Renal cortex interstitium (tissue), 3 donors: ENCODE results near the gene SHISA5. TPM values are rescaled to one million over a fixed set of nuclear protein-coding genes. Genes with fewer than 3 reads are reported as not detected.

Experiments
- polyA plus RNA-seq, 3 donors: library from polyadenylated mRNA; unstranded; fragments of 120-200 nt; gene quantifications; one replicate each; pipeline ENCODE4 v1.2.1, GENCODE V29; 2013; ENCODE audit not compliant: insufficient read length in 3 of 3

SHISA5 gene
- polyA plus RNA-seq, 3 donors = 93.2 to 120 (median 101) TPM

Other genes starting within 250 kb of the SHISA5 start
- gene NME6, start 202.8 kb downstream of the SHISA5 start, polyA plus RNA-seq = 10 to 100 TPM; 27.8 to 33.3 (median 29.7) TPM
- under 1 TPM in 2 of 3 donors, not detected in 1; 0.24 to 0.61 TPM for gene SPINK8, start 170.5 kb downstream of the SHISA5 start, polyA plus RNA-seq
- under 1 TPM; 0.50 to 0.77 (median 0.65) TPM for gene FBXW12, start 132.0 kb downstream of the SHISA5 start, polyA plus RNA-seq
- gene PLXNB1, start 74.1 kb downstream of the SHISA5 start, polyA plus RNA-seq = 100 to 1,000 TPM; 190 to 238 (median 200) TPM
- 10 to 100 TPM; 25.5 to 28.8 (median 26.2) TPM for gene CCDC51, start 64.1 kb downstream of the SHISA5 start, polyA plus RNA-seq
- gene TMA7, start 63.9 kb downstream of the SHISA5 start, polyA plus RNA-seq = 100 to 1,000 TPM; 264 to 326 (median 318) TPM
- gene ATRIP, start 57.4 kb downstream of the SHISA5 start, polyA plus RNA-seq = 10 to 100 TPM; 12.7 to 14.9 (median 13.1) TPM
- gene PFKFB4, start 52.6 kb upstream of the SHISA5 start, polyA plus RNA-seq = 10 to 100 TPM in 1 of 3 donors, 1 to 10 TPM in 2; 4.0 to 12.8 (median 5.2) TPM
- gene UCN2, start 59.6 kb upstream of the SHISA5 start, polyA plus RNA-seq = under 1 TPM; 0.26 to 0.41 (median 0.30) TPM
- 10 to 100 TPM; 15.5 to 31.0 (median 30.0) TPM for gene COL7A1, start 91.2 kb upstream of the SHISA5 start, polyA plus RNA-seq
- gene UQCRC1, start 105.5 kb upstream of the SHISA5 start, polyA plus RNA-seq = 100 to 1,000 TPM; 268 to 311 (median 285) TPM
- gene TMEM89, start 117.6 kb upstream of the SHISA5 start, polyA plus RNA-seq = under 1 TPM in 1 of 3 donors, not detected in 2; 0.30 TPM
- gene SLC26A6, start 131.3 kb upstream of the SHISA5 start, polyA plus RNA-seq = 10 to 100 TPM; 26.8 to 33.9 (median 29.0) TPM
- gene CELSR3, start 158.7 kb upstream of the SHISA5 start, polyA plus RNA-seq = 1 to 10 TPM; 1.2 to 1.3 (median 1.2) TPM
- 10 to 100 TPM; 15.1 to 23.4 (median 20.0) TPM for gene NCKIPSD, start 181.7 kb upstream of the SHISA5 start, polyA plus RNA-seq
- 100 to 1,000 TPM; 201 to 262 (median 238) TPM for gene IP6K2, start 213.0 kb upstream of the SHISA5 start, polyA plus RNA-seq